Neuronal stem cell (in vitro differentiated cells): ENCODE results near the gene VRTN.

ENCODE experiments used
- DNase-seq: peaks from one replicate; pipeline ENCODE4 v3.0.0-alpha.2; 2013; ENCODE audit warnings: low spot score
- H2AFZ ChIP-seq: one replicate; pipeline ENCODE4 v1.6.1; 2013; ENCODE audit warnings: mild to moderate bottlenecking, low read length, inconsistent platforms
- H2AK5ac ChIP-seq: 2 replicates; pipeline ENCODE4 v1.6.1; 2013; ENCODE audit warnings: low read depth, mild to moderate bottlenecking, inconsistent platforms, low read length, moderate library complexity, mixed read lengths
- H2BK120ac ChIP-seq: 2 replicates; pipeline ENCODE4 v1.6.1; 2013; ENCODE audit warnings: low read depth, mild to moderate bottlenecking, inconsistent platforms, low read length, moderate library complexity, mixed read lengths
- H2BK12ac ChIP-seq: one replicate; pipeline ENCODE4 v1.6.1; 2013; ENCODE audit warnings: low read length, inconsistent platforms
- H2BK15ac ChIP-seq: 2 replicates; pipeline ENCODE4 v1.6.1; 2013; ENCODE audit warnings: mild to moderate bottlenecking, low read length, inconsistent platforms, mixed read lengths
- H2BK5ac ChIP-seq: one replicate; pipeline ENCODE4 v1.6.1; 2013; ENCODE audit warnings: inconsistent platforms, mild to moderate bottlenecking, low read length, moderate library complexity
- H3K14ac ChIP-seq: one replicate; pipeline ENCODE4 v1.6.1; 2013; ENCODE audit warnings: low read length, inconsistent platforms
- H3K18ac ChIP-seq: 2 replicates; pipeline ENCODE4 v1.6.1; 2013; ENCODE audit warnings: low read length, inconsistent platforms
- H3K23ac ChIP-seq: 2 replicates; pipeline ENCODE4 v1.6.1; 2013; ENCODE audit warnings: low read depth, mild to moderate bottlenecking, mixed read lengths, low read length, inconsistent platforms; ENCODE audit not compliant: poor library complexity
- H3K27ac ChIP-seq: replicated peaks from 3 replicates; pipeline ENCODE4 v1.5.1; 2013; ENCODE audit warnings: low read length, inconsistent platforms
- H3K27me3 ChIP-seq, 3 experiments: 2 replicates each; pipeline ENCODE4 v1.6.1; 2013; ENCODE audit warnings: low read length in 3 of 3, mild to moderate bottlenecking in 2 of 3, inconsistent platforms in 1 of 3, low read depth in 1 of 3, mixed read lengths in 1 of 3, moderate library complexity in 1 of 3; ENCODE audit not compliant: control insufficient read depth in 3 of 3, insufficient read depth in 3 of 3
- H3K36me3 ChIP-seq, 2 donors: replicated peaks in 1 of 2; 2 replicates each; pipeline ENCODE4 v1.6.1; 2013; ENCODE audit warnings: low read length in 2 of 2; ENCODE audit not compliant: control insufficient read depth in 2 of 2, insufficient read depth in 2 of 2
- H3K4ac ChIP-seq: 2 replicates; pipeline ENCODE4 v1.6.1; 2013; ENCODE audit warnings: inconsistent platforms, mild to moderate bottlenecking, low read length, moderate library complexity
- H3K4me1 ChIP-seq, 2 donors: 1 replicate in 1 of 2; 2 replicates in 1 of 2; pipeline ENCODE4 v1.6.1; 2013; ENCODE audit warnings: low read length in 2 of 2, low read depth in 1 of 2; ENCODE audit not compliant: control insufficient read depth in 2 of 2, insufficient read depth in 1 of 2
- H3K4me2 ChIP-seq: one replicate; pipeline ENCODE4 v1.6.1; 2013; ENCODE audit warnings: mild to moderate bottlenecking, low read length, inconsistent platforms; ENCODE audit not compliant: insufficient read depth, poor library complexity, severe bottlenecking
- H3K4me3 ChIP-seq, 2 donors: 2 replicates each; pipeline ENCODE4 v1.5.1; 2013; ENCODE audit warnings: low read length in 2 of 2, mild to moderate bottlenecking in 2 of 2, inconsistent platforms in 1 of 2, moderate library complexity in 1 of 2
- H3K79me1 ChIP-seq: one replicate; pipeline ENCODE4 v1.6.1; 2013; ENCODE audit warnings: low read depth, mild to moderate bottlenecking, inconsistent platforms, low read length, moderate library complexity
- H3K9ac ChIP-seq: one replicate; pipeline ENCODE4 v1.6.1; 2013; ENCODE audit warnings: mild to moderate bottlenecking, low read depth, low read length, inconsistent platforms; ENCODE audit not compliant: poor library complexity
- H3K9me3 ChIP-seq, 2 donors: replicated peaks in 1 of 2; 2 replicates each; pipeline versions ENCODE3 to v1.6.1; 2013; ENCODE audit warnings: low read length in 2 of 2, mild to moderate bottlenecking in 2 of 2, inconsistent platforms in 1 of 2, low read depth in 1 of 2, mixed read lengths in 1 of 2, moderate library complexity in 1 of 2; ENCODE audit not compliant: control insufficient read depth in 2 of 2, insufficient read depth in 1 of 2
- H4K8ac ChIP-seq: one replicate; pipeline ENCODE4 v1.6.1; 2013; ENCODE audit warnings: low read depth, mild to moderate bottlenecking, inconsistent platforms, low read length, moderate library complexity
- H4K91ac ChIP-seq: one replicate; pipeline ENCODE4 v1.6.1; 2013; ENCODE audit warnings: low read length, low read depth, mild to moderate bottlenecking, inconsistent platforms; ENCODE audit not compliant: poor library complexity
- WGBS, 2 donors: extraction: QIAGEN DNeasy Blood & Tissue Kit; methylation state at CpG; one replicate each; pipeline ENCODE4 v1.1.7; 2013; ENCODE audit warnings: missing lambda C conversion rate in 2 of 2, mixed read lengths in 1 of 2; ENCODE audit not compliant: insufficient read length in 2 of 2, insufficient replicate concordance in 1 of 2; ENCODE audit errors: extremely low coverage in 2 of 2; 5-methylcytosine and 5-hydroxymethylcytosine counted together

The VRTN gene

DNA sequence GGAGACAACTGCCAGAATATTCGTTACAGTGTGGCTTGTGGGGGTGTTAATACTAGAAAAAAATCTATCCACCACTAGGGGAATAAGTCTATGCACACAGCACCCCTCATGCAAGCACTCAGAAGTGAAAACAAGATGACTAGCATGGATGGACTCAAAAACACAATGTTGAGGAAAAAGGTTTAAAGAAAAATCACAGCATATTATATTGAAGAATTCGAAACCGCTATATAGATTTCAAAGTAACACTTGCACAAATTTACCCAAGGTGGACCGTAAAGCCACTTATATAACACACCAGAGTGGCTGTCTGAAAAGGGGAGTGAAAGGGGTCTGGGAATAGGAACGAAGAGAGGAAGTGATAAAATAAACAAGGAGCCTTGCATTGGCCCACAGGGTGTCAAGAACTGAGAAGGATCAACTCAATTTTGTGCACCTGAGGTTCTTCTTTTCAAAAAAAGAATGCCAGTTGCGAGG lies 46.1 kb upstream of the VRTN start:
- H3K4me1 ChIP-seq: peaks cover 4 to 12% of the 10 kb centered on the region in 2 donors
- peak overlapping the region; percentile 98 for H3K18ac ChIP-seq
- no peak overlapping the region for H3K14ac ChIP-seq
- H3K23ac ChIP-seq: no peak overlapping the region
- no peak overlapping the region for H2BK5ac ChIP-seq
- no peak overlapping the region for H2BK15ac ChIP-seq
- H3K4me3 ChIP-seq: peak overlapping the region; percentile 83 to 98
- H2AFZ ChIP-seq: peak overlapping the region; percentile 92
- H4K8ac ChIP-seq: no peak overlapping the region
- no CpG with 5 or more reads among the region's 6 CpGs for WGBS, 2 donors
- H3K9ac ChIP-seq: peak overlapping the region; percentile 91
- no peak overlapping the region for H2BK12ac ChIP-seq
- H3K4me2 ChIP-seq: peak overlapping the region; percentile 72
- DNase-seq: no peak
- H3K27me3 ChIP-seq: no peaks in the 10 kb centered on the region
- peak overlapping the region; percentile 72 for H3K27ac ChIP-seq
- no peak overlapping the region for H2AK5ac ChIP-seq
- H2BK120ac ChIP-seq: no peak overlapping the region
- no peaks in the 10 kb centered on the region for H3K9me3 ChIP-seq
- H3K36me3 ChIP-seq: peaks cover 10 to 32% of the 10 kb centered on the region in 2 donors
- no peak overlapping the region for H3K4ac ChIP-seq
- no peak overlapping the region for H4K91ac ChIP-seq
- peaks cover 5% of the 10 kb centered on the region for H3K79me1 ChIP-seq

DNA sequence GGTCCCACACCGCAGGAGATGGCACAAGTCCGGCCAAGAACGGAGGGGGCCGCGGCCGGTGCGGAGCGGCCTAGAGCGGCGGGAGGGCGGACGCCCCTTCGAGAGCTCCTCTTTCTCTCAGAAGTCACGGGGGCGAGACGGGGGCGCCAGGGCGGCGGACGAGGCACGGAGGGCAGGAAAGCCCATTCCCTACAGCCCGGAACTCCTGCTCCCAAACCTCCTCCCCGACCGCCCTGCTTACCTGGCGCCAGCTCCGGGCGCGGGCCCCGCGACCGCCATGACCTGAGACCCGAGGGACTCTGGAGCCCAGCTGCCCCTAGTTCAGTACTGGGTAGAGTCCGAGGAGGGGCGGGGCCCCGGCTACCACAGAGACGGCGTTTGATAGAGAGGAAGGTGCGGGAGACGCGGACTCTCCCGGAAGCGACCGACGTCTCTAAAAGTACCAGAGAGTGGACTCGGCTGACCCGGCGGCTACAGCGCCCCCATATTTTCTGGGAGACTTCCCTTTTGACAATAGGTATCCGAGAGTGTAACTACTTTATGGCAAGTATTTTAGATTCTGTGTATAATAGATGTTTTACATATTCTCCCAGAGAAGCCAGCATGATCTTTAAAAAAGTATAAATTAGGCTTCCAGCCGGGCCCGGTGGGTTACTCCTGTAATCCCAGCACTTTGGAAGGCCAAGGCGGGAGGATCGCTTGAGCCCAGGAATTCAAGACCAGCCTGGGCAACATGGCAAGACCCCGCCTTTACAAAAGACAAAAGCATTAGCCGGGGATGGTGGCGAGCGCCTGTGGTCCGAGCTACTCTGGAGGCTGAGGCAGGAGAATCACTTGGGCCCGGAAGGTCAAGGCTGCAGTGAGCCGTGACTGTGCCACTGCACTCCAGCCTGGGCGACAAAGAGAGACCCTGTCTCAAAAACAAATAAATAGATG lies 45.4 kb upstream of the VRTN start, which contains the start of gene ABCD4:
TSS of gene ABCD4 (minus strand) at position 301 of the 936 bp plus-strand sequence. CDS start at position 279, 22 bp downstream.
- H3K36me3 ChIP-seq: peaks cover 7 to 25% of the 10 kb centered on the region in 2 donors
- H3K79me1 ChIP-seq: peaks cover 3% of the 10 kb centered on the region

DNA sequence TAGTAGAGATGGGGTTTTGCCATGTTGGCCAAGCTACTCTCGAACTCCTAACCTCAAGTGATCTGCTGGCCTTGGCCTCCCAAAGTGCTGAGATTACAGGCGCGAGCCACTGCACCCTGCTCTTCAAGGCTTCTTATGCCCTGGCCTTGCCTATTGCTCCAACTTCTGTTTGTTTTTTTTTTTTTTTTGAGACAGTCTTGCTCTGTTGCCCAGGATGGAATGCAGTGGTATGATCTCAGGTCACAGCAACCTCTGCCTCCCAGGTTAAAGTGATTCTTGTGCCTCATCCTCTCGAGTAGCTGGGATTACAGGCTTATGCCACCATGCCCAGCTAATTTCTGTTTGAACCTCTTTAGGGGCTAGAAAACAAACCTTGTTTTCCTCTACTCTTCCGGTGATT lies 39.6 kb upstream of the VRTN start:
- no peak overlapping the region for H3K9ac ChIP-seq
- no CpG with 5 or more reads among the region's 5 CpGs for WGBS, 2 donors
- H3K14ac ChIP-seq: no peak overlapping the region
- DNase-seq: no peak
- no peak overlapping the region for H3K27ac ChIP-seq
- H3K79me1 ChIP-seq: no peaks in the 10 kb centered on the region
- H2AK5ac ChIP-seq: no peak overlapping the region
- no peak overlapping the region for H3K4me3 ChIP-seq
- no peaks in the 10 kb centered on the region for H3K9me3 ChIP-seq
- no peaks in the 10 kb centered on the region for H3K4me1 ChIP-seq
- no peak overlapping the region for H3K23ac ChIP-seq
- H3K27me3 ChIP-seq: no peaks in the 10 kb centered on the region
- no peak overlapping the region for H3K4me2 ChIP-seq
- H2BK15ac ChIP-seq: no peak overlapping the region
- no peak overlapping the region for H2AFZ ChIP-seq
- H4K8ac ChIP-seq: no peak overlapping the region
- H2BK120ac ChIP-seq: no peak overlapping the region
- H3K18ac ChIP-seq: no peak overlapping the region
- H2BK5ac ChIP-seq: no peak overlapping the region
- H4K91ac ChIP-seq: no peak overlapping the region
- H3K4ac ChIP-seq: no peak overlapping the region
- H3K36me3 ChIP-seq: no peaks in the 10 kb centered on the region
- H2BK12ac ChIP-seq: no peak overlapping the region

More for the DNA sequence above, 45.4 kb upstream of the VRTN start, which contains the start of gene ABCD4:
- Histone ChIP-seq H3K9me3 (no peaks in the 10 kb centered on the region), H2AK5ac (no peak within 1 kb of the TSS), H3K4me1 (peaks cover 4 to 12% of the 10 kb centered on the region in 2 donors), H3K27ac (peak within 1 kb of the TSS; percentile 72), H3K4ac (peak within 1 kb of the TSS; percentile 23), H4K91ac (no peak within 1 kb of the TSS), H3K27me3 (no peaks in the 10 kb centered on the region), H2AFZ (peak within 1 kb of the TSS; percentile 92), H2BK5ac (no peak within 1 kb of the TSS), H3K9ac (peak within 1 kb of the TSS; percentile 91), H3K4me3 (peak within 1 kb of the TSS; percentile 83 to 98), H3K23ac (peak within 1 kb of the TSS; percentile 96), H2BK120ac (no peak within 1 kb of the TSS), H3K4me2 (peak within 1 kb of the TSS; percentile 72), H3K14ac (no peak within 1 kb of the TSS), H3K18ac (peak within 1 kb of the TSS; percentile 98), H2BK12ac (no peak within 1 kb of the TSS), H4K8ac (no peak within 1 kb of the TSS), H2BK15ac (no peak within 1 kb of the TSS)
- WGBS, 2 donors: no CpG with 5 or more reads among the region's 61 CpGs
- DNase-seq: peak; percentile 90
